Heart left ventricle (tissue), 16 donors: ENCODE data around the gene CTDSP2. TPM values are rescaled to one million over a fixed set of nuclear protein-coding genes. Genes with fewer than 3 reads are reported as not detected.

Source experiments
- ATAC-seq, 4 donors: fragments of 200-7000 bp; cut with Tn5 transposase; one replicate each; pipeline ENCODE4 v1.9.1; 2020 to 2022; ENCODE audit warnings: moderate library complexity in 4 of 4, mild to moderate bottlenecking in 3 of 4, moderate number of reproducible peaks in 1 of 4
- DNase-seq, 5 donors: peaks; one replicate each; pipeline ENCODE4 v3.0.0-alpha.2; 2020
- H3K27ac ChIP-seq, 12 donors: fragments of 200-600 bp; sonication (generic) in 4 of 12; one replicate each; pipeline versions ENCODE4 v1.5.0 to v1.8.0; 2016 to 2022; ENCODE audit warnings: mild to moderate bottlenecking in 2 of 12
- H3K27me3 ChIP-seq, 9 donors: fragments of 200-600 bp; sonication (generic) in 2 of 9; one replicate each; pipeline versions ENCODE4 v1.5.1 to v1.8.0; 2016 to 2022; ENCODE audit warnings: mild to moderate bottlenecking in 3 of 9
- H3K36me3 ChIP-seq, 9 donors: fragments of 200-600 bp; sonication (generic) in 2 of 9; one replicate each; pipeline versions ENCODE4 v1.5.0 to v1.8.0; 2018 to 2022; ENCODE audit warnings: mild to moderate bottlenecking in 2 of 9
- H3K4me1 ChIP-seq, 12 donors: fragments of 200-600 bp; sonication (generic) in 4 of 12; one replicate each; pipeline versions ENCODE4 v1.5.0 to v1.8.0; 2016 to 2022; ENCODE audit warnings: mild to moderate bottlenecking in 3 of 12
- H3K4me3 ChIP-seq, 12 donors: fragments of 200-600 bp; sonication (generic) in 4 of 12; one replicate each; pipeline versions ENCODE4 v1.5.0 to v1.8.0; 2017 to 2022; ENCODE audit warnings: mild to moderate bottlenecking in 9 of 12, moderate library complexity in 4 of 12
- H3K9me3 ChIP-seq, 12 donors: fragments of 200-600 bp; sonication (generic) in 4 of 12; one replicate each; pipeline versions ENCODE4 v1.5.0 to v1.8.0; 2016 to 2022; ENCODE audit warnings: mild to moderate bottlenecking in 1 of 12
- POLR2A ChIP-seq, 2 donors: fragments of 450-650 bp; IDR thresholded peaks; one replicate each; pipeline ENCODE4 v1.6.1; 2017; ENCODE audit warnings: antibody characterized with exemption in 2 of 2, mild to moderate bottlenecking in 2 of 2, moderate library complexity in 2 of 2
- WGBS, 4 donors: extraction: QIAGEN DNeasy Blood & Tissue Kit in 2 of 4; methylation state at CpG; one replicate each; pipeline versions ENCODE4 v1.1.5 to v1.1.7; 2013 to 2018; 5-methylcytosine and 5-hydroxymethylcytosine counted together
- intact Hi-C, 10 donors: fragments of 100-400 bp; cut with DNase I; formaldehyde crosslinking; loops; one replicate each; pipeline versions ENCODE4 v1.11.1 to v1.14.2; 2022
- polyA plus RNA-seq, 2 donors: library from polyadenylated mRNA; stranded (reverse); fragments of 200-250 nt; gene quantifications; one replicate each; pipeline ENCODE4 v1.2.3, GENCODE V29; 2013
- total RNA-seq, 9 donors: library from RNA; depleted of rRNA in 2 of 9; stranded (reverse); fragments of >200 nt in 2 of 9; fragmentation: NEBNext Ultra II Directional in 3 of 9; extraction: Animal tissue kit (Norgen Biotek cat#: 25700) in 3 of 9; gene quantifications; one replicate each; pipeline versions ENCODE4 v1.1.0 to v1.2.4, GENCODE V29; 2016 to 2023
- TF ChIP-seq, protein P1 (sequence below), 12 donors: fragments of 200-600 bp; sonication (generic) in 4 of 12; IDR thresholded peaks; one replicate each; pipeline versions ENCODE4 v1.5.0 to v1.8.0; 2018 to 2022; ENCODE audit warnings: antibody characterized with exemption in 12 of 12, mild to moderate bottlenecking in 5 of 12
- donor health status: ischemic (EF 13 %, LVEDD 7.1; RV severe dilation, severe dysfunction).
- donor health status: healthy with polysubstance abuse.
- donor health status: DM: no; HTN: yes; CAD: no.
- donor health status: DM: no; HTN: no; CAD: no.
- donor health status: ischemic (EF 25% LVEDD 6.9; RV normal size, moderate dysfunction).
- donor health status: ischemic (EF 25% LVEDD 5.7; RV mildly dilated, moderate dysfunction).
- donor health status: healthy.
- donor health status: DM: yes; HTN: yes; CAD: no.
- donor health status: ischemic (EF 35%, LVEDD 5.7; RV mildly dilated, moderate dysfunction).
- donor health status: nonischemic (EF 11% LVEDD 7.7; RV severe dilation, severe dysfunction).
- donor health status: DM: yes; HTN: yes; CAD: no.
- donor health status: PGD.
- donor health status: ischemic (EF 29% LVEDD 5.4; RV normal size, mild dysfunction).
- donor health status: nonischemic (EF 23%, LVEDD 6.1; RV moderate dilation, normal function).

CTDSP2 gene
- total and polyA plus RNA-seq, 11 donors, result 28.0 to 191 (median 82.9) TPM

DNA sequence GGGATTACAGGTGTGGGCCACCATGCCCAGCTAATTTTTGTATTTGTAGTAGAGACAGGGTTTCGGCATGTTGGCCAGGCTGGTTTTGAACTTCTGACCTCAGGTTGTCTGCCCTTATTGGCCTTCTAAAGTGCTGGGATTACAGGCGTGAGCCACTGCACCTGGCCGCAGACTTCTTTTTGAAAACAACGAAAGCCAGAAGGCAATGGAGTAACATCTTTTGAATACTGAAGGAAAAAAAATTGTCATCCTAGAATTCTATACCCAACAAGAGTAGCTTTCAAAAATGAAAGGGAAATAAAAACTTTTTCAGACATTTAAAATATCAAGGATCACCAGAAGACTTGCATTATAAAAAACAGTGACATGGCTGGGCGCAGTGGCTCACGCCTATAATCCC, 38.7 kb upstream of the CTDSP2 start:
- TF ChIP-seq, protein P1, sequence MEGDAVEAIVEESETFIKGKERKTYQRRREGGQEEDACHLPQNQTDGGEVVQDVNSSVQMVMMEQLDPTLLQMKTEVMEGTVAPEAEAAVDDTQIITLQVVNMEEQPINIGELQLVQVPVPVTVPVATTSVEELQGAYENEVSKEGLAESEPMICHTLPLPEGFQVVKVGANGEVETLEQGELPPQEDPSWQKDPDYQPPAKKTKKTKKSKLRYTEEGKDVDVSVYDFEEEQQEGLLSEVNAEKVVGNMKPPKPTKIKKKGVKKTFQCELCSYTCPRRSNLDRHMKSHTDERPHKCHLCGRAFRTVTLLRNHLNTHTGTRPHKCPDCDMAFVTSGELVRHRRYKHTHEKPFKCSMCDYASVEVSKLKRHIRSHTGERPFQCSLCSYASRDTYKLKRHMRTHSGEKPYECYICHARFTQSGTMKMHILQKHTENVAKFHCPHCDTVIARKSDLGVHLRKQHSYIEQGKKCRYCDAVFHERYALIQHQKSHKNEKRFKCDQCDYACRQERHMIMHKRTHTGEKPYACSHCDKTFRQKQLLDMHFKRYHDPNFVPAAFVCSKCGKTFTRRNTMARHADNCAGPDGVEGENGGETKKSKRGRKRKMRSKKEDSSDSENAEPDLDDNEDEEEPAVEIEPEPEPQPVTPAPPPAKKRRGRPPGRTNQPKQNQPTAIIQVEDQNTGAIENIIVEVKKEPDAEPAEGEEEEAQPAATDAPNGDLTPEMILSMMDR (IDR thresholded peaks at IDR 0.05), result no peak
- TF ChIP-seq POLR2A (IDR thresholded peaks at IDR 0.05), result no peak
- Histone ChIP-seq H3K27me3 (no peaks in the 10 kb centered on the region), H3K4me1 (peaks cover 4 to 55% (median 29%) of the 10 kb centered on the region in 12 donors), H3K9me3 (peaks cover 0 to 10% (median 0%) of the 10 kb centered on the region in 12 donors), H3K4me3 (no peak overlapping the region), H3K27ac (no peak overlapping the region), H3K36me3 (no peaks in the 10 kb centered on the region)
- intact Hi-C loops, result no loop called here
- 97 to 98% (median 98%) methylated on average over 6 of the region's 6 CpGs for WGBS, 4 donors
- ATAC-seq, result no peak
- DNase-seq, result no peak

DNA sequence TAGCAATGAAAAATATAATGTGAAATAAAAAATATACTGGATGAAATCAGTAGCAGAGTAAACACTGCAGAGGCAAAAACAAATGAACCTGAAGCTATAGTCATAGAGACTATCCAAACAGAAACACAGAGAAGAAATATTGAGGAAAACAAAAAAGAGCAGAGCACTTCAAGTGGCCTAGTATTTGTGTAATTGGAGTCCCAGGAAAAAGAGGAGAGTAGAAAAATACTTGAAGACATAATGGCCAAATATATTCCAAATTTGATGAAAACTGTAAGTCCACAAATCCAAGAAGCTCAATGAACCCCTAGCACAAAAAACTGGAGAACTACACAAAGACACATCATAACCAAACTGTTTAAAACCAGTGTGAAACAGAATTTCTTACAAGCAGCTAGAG, 37.2 kb upstream of the CTDSP2 start:
- peaks cover 0 to 10% (median 0%) of the 10 kb centered on the region in 12 donors for H3K9me3 ChIP-seq
- peaks cover 0 to 40% (median 16%) of the 10 kb centered on the region in 12 donors for H3K4me1 ChIP-seq
- intact Hi-C loops, result no loop called here
- H3K36me3 ChIP-seq, result no peaks in the 10 kb centered on the region
- no peak for ATAC-seq
- H3K4me3 ChIP-seq, result no peak overlapping the region
- DNase-seq, result no peak
- no peak overlapping the region for H3K27ac ChIP-seq
- TF ChIP-seq, protein P1 (IDR thresholded peaks at IDR 0.05), result no peak
- no peak for TF ChIP-seq POLR2A (IDR thresholded peaks at IDR 0.05)
- no peaks in the 10 kb centered on the region for H3K27me3 ChIP-seq

DNA sequence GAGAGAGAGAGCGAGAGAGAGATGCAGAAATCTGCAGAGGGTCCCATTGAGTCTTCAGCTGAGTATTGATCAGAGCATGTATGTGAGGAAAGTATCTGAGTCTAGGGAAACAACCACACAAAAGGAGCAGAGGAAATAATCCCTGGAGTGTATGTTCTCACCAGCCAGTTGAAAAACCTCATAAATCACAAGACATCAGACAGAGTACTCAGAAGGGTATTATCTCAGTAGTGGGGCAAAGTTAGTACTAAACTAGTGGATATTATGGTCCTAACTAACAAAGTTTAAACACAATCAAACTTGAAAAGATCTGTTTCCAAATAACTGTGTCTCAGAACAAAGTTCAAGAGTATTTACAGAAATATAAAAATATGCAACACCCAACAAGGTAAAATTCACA, 36.5 kb upstream of the CTDSP2 start:
- peaks cover 0 to 33% (median 9%) of the 10 kb centered on the region in 12 donors for H3K4me1 ChIP-seq
- no peak overlapping the region for H3K4me3 ChIP-seq
- intact Hi-C loops, result no loop called here
- no peaks in the 10 kb centered on the region for H3K36me3 ChIP-seq
- peaks cover 0 to 10% (median 0%) of the 10 kb centered on the region in 12 donors for H3K9me3 ChIP-seq
- H3K27ac ChIP-seq, result no peak overlapping the region
- no peaks in the 10 kb centered on the region for H3K27me3 ChIP-seq
- DNase-seq (no peak), ATAC-seq (no peak)
- 95 to 100% (median 97%) methylated on average over 1 of the region's 1 CpG for WGBS, 4 donors
- TF ChIP-seq, protein P1 (IDR thresholded peaks at IDR 0.05), result no peak
- TF ChIP-seq POLR2A (IDR thresholded peaks at IDR 0.05), result no peak

DNA sequence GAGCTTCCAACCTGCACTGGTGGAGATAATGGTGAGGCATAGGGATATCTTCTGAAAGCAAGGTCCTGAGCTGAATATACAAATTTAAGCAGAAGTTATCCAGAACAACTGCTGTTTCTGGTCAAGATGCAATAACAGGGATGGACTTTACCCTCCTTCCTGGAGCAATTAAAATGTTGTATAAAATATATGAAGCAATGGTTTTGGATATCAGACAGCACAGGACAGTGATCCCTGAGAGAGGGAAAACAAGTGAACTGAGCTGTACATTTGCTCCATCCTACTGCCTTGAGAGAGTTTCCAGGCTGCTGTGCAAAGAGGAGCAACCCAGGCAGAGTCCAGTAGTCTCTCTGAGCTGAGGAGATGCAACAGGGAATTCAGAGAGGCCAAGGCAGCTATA, 36.0 kb upstream of the CTDSP2 start:
- Histone ChIP-seq H3K27me3 (no peaks in the 10 kb centered on the region), H3K36me3 (no peaks in the 10 kb centered on the region), H3K27ac (no peak overlapping the region), H3K4me3 (no peak overlapping the region), H3K4me1 (peaks cover 0 to 28% (median 4%) of the 10 kb centered on the region in 12 donors), H3K9me3 (peaks cover 0 to 10% (median 0%) of the 10 kb centered on the region in 12 donors)
- no peak for DNase-seq
- intact Hi-C loops, result no loop called here
- no peak for TF ChIP-seq POLR2A (IDR thresholded peaks at IDR 0.05)
- TF ChIP-seq, protein P1 (IDR thresholded peaks at IDR 0.05), result no peak
- no peak for ATAC-seq
